ENCODE data around the gene FAM13C.

Gene FAM13C

GRCh38 chr10:59360605-59361405, 1.5 kb downstream of the FAM13C start:
- peak; percentile 50 for DNase-seq

DNA sequence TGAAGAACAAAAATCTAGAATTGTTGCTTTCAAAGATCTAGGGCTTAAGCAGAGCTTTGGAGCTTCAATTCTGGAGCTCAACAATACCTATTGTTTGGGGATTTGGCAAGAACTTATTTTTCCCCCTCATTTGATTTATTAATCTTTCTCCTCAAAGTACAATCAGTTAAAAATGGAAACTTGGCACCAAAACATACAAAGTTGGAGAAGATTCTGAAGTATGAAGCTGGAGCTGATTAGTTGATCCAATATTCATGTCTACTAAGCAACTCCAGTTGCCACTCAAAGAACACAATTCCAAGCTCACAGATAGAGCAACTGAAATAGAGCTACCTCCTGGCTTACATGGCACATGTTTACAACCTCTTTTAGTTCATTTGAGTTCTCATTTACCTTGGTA, 3.8 kb downstream of the FAM13C start:
- DNase-seq, result no peak

DNA sequence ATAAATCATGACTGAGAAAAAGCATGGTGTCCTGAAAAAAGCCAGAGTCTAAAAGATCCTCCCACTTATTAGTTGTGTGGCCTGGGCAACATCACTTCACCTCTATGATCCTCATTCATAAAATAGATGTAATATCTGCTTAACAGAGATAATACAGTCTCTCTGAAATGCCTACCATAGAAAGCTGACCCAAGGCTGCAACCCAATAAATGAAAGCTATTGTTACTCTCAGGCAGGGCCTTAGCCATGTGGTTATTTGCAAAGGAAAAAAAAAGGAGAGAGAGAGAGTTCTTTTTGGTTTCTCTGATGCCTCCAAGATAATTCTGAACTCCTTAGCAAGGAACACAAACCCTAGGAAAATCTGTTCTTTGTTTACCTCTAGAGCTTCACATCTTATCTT, 7.9 kb downstream of the FAM13C start:
- DNase-seq, result no peak

GRCh38 chr10:59350558-59350957, 11.8 kb downstream of the FAM13C start:
- DNase-seq, result no peak

GRCh38 chr10:59346321-59346720, 16.0 kb downstream of the FAM13C start:
- DNase-seq, result no peak

GRCh38 chr10:59342723-59343122, 19.6 kb downstream of the FAM13C start:
- DNase-seq, result no peak

GRCh38 chr10:59342000-59342399, 20.3 kb downstream of the FAM13C start:
- no peak for DNase-seq

GRCh38 chr10:59340285-59340684, 22.1 kb downstream of the FAM13C start:
- no peak for DNase-seq

GRCh38 chr10:59339351-59339750, 23.0 kb downstream of the FAM13C start:
- DNase-seq, result peak; percentile 32

GRCh38 chr10:59337201-59337652, 25.1 kb downstream of the FAM13C start:
- peak; percentile 87 for DNase-seq

- peak; percentile 98 for DNase-seq
Observed at GRCh38 chr10:59336632-59337031, 25.7 kb downstream of the FAM13C start.

DNA sequence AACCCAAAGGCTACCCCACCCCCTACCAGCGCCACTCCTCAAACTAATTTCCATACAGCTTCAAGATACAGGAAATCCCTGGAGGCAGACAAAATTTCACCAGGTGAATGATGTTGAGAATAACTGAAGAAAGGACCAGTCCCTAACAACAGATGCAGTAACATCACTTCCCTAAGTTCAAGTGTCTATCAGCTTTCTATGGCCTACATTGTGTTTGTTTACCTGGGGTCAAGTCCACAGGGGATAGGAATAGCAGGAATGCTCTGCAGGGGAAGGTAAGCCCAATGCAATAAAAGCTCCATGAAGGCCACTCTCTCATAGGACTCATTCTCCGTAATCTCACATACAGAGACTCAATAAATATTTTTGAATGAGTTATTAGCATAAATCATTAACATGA, 26.9 kb downstream of the FAM13C start:
- DNase-seq, result no peak

DNA sequence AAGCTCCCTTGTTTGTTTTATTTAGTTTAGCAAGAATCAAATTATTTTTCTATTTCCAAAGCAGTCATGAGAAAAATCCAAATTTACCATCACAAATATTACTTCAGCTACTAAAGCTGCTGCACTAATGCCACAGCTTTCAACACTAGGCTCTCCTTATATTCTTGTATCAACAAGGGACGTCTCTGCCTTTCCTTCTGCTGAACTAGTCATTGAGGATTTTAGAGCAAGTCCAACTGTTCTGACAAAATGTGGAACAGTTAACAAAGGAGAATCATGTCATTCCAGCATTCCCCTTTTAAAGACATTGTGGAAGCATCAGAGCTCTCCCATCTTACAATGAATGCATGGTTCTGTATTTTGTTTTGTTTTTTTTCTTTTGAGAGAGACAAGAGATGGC, 28.6 kb downstream of the FAM13C start:
- no peak for DNase-seq

- no peak for DNase-seq
Observed at GRCh38 chr10:59332581-59332980, 29.8 kb downstream of the FAM13C start.

- no peak for DNase-seq
Observed at GRCh38 chr10:59331661-59332060, 30.7 kb downstream of the FAM13C start.

DNA sequence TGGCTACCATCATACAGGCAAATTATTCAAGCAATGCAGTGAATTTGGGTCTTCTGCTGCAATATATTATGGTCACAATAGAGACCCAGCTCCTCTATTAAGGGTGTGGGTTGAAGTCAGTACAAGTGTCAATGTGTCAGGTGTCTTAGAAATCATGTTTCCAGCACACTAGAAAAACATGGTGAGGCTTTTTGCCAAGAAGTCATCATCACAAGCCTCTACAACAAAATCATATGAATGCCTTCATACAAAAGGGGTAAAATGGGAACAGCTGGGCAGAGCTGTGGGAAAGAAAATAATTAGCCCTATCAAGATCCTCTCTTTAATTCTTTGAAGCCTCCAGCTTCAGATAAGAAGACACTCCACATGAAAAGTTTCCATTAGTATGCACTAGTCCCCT, 37.2 kb downstream of the FAM13C start:
- no peak for DNase-seq

- DNase-seq, result no peak
Observed at GRCh38 chr10:59324597-59324996, 37.8 kb downstream of the FAM13C start.

DNA sequence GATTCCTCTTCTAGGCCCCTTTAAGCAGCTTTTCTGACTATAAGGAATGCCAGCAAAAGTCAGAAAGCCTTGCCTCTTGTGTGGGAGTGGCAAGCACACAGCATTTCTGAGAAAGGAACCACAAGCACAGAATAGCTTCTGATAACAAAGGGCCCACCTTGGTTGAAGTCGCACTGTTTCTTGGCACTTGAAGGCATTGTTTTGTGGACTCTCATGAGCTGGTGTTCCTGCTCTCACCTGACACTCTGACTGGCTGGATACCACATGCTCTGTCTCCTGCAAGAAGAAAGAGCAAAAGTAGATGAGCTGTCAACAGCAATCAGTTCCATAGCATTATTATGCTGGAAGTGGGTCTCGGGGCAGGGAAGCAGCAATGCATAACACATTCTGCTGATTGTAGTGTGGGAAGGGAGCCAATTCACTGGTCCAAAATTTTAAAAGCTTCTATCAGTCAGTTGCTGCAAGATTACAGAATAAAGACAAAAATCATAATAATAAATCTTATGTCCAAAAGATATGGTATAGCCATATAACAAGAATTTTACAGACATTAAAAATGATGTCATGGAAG, 38.4 kb downstream of the FAM13C start:
- no peak for DNase-seq

GRCh38 chr10:59323036-59323459, 39.3 kb downstream of the FAM13C start:
- no peak for DNase-seq

DNA sequence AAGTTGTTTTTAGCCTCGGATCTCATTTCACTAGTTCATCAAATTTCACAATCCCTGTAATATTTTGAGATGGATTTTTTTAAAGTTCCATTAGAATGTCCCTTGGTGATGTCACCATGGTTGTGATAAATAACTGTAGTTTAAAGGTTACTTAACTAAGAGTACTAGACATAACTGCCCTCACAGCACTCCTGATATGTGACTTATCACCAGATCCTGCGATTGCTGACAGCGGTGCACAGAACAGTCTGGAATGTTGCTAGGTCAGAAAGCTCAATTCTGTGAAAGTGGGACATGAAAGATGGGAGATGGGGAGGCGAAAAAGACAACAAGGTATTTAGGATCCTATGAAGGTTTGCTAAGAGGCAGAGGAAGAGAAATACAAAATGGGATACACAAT, 40.2 kb downstream of the FAM13C start:
- no peak for DNase-seq

DNA sequence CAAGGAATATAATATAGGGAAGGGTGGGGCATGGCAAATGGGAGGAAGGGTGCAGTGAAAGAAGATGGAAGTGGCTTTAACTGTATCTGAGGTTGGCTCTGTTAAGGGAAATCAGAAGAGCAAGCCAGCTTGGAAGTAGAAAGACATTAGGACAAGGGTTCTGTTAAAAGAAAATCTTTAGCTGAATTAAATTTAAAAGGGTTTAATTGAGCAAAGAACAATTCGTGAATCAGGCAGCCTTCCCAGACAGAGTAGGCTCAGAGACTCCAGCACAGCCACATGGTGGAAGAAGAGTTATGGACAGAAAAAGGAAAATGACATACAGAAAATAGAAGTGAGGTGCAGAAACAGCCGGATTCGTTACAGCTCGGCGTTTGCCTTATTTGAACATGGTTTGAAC, 42.0 kb downstream of the FAM13C start:
- DNase-seq, result no peak

DNA sequence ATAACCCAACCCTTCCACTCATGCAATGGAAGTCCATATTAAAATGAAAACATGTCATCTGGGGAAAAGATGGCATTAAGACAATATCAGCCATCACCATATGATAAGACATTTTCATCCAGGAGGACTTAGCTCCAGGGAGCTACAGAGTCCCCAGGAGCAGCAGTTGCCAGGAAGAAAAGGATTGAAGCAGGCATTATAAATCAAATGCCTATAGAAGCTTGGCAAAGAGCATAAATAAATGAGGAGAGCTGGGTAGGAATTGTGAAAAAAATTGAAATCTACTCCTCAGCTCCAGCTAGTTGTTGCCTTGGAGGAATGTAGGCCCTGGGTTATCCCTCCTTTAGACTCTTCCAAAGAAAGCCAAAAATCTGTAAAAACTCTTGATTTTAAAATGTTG, 42.5 kb downstream of the FAM13C start:
- DNase-seq, result no peak

- no peak for DNase-seq
Observed at GRCh38 chr10:59317066-59317465, 45.3 kb downstream of the FAM13C start.

DNA sequence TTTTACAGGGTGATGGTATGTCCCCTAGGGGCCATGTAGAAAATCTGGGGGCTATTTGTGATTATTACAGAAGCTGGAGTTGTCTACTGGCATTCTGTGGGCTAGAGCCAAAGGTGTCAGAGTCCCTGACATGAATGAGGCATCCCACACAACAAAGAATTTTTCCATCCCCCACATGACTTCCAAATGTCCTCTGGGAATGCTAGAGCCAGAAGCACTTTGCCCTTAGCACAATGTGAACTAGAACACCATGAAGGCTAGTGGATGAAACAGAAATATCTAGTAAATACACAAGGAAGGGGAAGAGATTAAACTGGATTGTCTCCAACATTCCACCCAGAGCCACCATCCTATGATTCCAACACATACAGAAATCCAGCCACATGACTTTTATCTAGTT, 46.9 kb downstream of the FAM13C start:
- peak; percentile 14 for DNase-seq

GRCh38 chr10:59314268-59314667, 48.1 kb downstream of the FAM13C start:
- no peak for DNase-seq
